KBM-7 (cell line): ENCODE results near the gene B4GALT4.
A peak's percentile ranks its signal among the peaks of the same experiment; 100 is the strongest.

Experiments used
- DNase-seq: peaks from one replicate; pipeline ENCODE4 v3.0.0-alpha.2; 2015
- in situ Hi-C: fragments of 300-500 bp; cut with MboI; formaldehyde crosslinking; loops from 2 replicates; pipeline ENCODE4 v1.14.3; 2020; ENCODE audit warnings: low sequenced_read_pairs, low pct_unique_long_range_greater_than_20kb, mixed read lengths

B4GALT4 gene

DNA sequence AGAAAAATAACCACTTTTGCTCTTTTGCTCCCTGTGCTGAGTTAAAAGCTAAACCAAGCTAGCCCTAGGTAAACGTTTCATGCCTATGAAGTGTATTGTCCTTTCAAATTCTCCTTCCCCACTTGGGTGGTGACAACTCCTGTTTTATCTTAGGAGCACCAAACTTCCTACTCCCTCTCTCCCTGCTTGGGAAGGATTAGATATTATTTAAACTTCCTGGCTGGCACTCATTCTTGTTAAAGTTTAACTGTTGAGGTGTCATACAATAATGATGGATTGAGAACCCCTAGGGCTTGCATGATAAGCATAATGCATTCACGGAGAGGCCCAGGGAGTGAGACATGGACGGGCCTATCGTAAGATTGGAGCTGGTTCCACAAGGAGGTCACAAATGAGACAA lies 29.5 kb downstream of the B4GALT4 start:
- in situ Hi-C loops = no loop called here
- DNase-seq = no peak

- DNase-seq = no peak
- in situ Hi-C loops = no loop called here
Observed at GRCh38 chr3:119207512-119207875, 33.2 kb downstream of the B4GALT4 start.

- DNase-seq = peak; percentile 18
- in situ Hi-C loops = no loop called here
Observed at GRCh38 chr3:119206611-119207511, 33.8 kb downstream of the B4GALT4 start.

GRCh38 chr3:119205685-119206084 lies 35.0 kb downstream of the B4GALT4 start:
- no peak for DNase-seq
- in situ Hi-C loops = no loop called here

GRCh38 chr3:119205209-119205608 lies 35.5 kb downstream of the B4GALT4 start:
- DNase-seq = no peak
- in situ Hi-C loops = no loop called here

- DNase-seq = no peak
- in situ Hi-C loops = no loop called here
Observed at GRCh38 chr3:119195911-119196310, 44.8 kb downstream of the B4GALT4 start.

DNA sequence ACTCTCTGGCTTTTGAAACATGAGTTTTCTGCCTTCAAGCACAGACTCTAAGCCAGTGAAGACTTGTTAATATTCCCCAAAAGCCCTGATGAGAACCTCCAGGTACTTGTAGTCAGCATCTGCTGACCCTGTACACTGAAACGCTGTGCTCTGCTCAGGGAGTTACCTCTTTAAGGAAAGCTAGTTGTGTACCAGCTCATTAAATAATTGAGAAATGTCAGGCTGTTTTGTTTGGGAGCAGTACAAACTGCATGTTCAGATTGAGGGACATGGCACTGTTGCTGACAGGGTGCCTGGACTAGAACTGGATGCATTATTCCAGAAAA lies 45.6 kb downstream of the B4GALT4 start:
- no peak for DNase-seq
- in situ Hi-C loops = no loop called here

DNA sequence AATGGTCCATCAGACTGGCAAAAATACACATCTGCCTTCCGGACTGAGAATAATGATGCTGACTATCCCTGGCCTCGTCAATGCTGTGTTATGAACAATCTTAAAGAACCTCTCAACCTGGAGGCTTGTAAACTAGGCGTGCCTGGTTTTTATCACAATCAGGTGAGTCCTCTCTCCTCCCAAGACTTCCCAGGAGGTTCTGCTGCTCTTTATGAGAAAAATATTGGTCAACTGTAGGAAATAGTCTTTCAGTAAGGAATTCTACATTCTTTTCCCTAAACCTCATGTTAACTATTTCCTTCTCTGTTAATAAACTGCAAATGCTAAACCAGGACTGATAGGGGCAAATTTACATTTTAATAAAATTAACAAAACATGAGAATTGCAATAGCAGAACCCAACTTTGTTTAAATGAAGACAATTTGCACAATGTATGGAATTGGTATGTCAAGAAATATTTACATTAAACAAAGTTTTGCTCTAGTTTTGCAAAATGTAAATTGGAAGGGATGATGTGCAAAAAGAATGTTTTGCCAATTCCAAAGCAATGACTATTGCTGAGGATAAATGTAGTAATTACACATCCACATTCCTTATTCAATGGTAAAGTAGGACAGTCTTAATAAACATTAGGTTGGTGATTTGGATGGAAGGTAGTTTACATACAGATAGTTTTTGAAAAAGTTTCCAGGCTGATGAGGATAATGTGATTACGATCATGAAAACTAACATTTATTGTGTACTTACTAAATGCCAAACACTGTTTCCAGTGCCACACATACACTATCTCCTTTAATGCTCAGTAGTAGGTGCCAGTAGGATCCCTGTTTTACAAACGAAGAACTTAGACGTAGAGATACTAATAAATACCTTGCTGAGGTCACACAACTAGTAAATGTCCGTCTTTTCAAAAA lies 46.2 kb downstream of the B4GALT4 start:
- DNase-seq = no peak
- in situ Hi-C loops = no loop called here

DNA sequence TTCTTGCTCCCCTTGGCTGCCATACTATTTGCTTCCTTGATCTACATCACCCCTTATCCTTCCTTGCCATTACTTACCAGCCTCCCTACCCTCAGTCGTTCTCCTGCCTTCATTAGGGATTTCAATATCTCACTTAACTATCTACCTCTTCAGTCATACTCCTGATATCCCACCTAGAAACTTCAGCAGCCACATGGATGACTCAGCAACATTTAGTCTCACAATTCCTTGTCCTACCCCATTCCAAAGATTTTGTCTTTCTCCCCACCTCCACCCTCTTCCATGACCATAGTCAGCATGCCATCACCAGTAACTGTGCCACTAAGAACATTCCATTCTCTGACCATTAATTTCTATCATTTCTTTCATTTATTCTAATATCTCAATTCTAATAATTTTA lies 48.9 kb downstream of the B4GALT4 start:
- DNase-seq = no peak
- in situ Hi-C loops = no loop called here

DNA sequence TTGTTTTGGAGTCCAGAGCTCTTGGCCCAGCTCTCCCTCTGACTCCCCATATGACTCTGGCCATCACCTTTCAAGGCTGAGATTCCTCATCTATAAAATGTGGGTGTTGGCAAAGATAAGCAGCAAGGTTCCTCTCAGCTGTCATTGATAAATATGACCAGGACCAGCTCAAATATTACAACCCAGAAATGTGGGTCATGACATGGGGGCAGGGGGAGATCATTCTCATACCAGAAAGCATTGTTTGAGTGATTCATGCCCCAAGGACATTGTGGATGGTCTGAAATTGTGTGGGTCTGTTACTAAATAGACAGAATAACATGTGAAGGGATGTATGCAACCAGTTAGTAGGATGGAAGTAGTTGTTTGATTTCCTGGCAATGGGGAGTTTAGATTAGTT lies 53.4 kb downstream of the B4GALT4 start:
- in situ Hi-C loops = no loop called here
- DNase-seq = no peak

DNA sequence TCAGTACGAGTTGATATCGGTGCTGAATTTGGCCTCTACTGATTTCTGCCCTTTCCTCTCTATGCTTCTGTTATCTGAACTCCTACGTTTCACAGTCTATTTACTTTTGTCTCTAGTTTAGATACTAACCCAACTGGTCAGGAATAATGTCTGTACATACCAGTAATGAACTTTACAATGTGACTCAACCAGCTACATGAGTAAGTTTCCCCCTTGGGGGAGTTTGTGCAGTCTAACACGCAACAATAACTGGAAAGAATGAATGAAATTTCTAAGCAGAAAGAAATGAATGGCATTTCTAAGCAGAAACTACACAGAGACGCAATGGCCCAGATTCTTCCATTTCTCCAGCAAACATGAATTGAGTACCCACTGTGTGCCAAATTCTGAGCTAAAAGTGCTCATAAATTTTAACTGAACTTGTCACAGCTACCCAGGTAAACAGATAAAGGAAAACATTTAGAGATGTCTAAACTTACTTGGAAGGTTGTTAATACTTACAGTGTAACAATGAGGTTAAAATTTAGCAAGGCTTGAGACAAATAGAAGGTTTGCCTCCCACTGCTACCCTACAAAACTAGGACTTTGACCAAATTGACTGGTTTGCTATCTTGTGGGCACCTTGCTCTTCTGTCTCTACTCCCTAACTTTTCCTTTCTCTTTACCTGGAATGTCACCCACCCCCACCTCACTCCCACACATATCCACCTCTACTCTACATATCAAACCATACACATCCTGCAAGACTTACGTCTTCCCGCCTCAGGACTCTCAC lies 55.7 kb downstream of the B4GALT4 start:
- in situ Hi-C loops = no loop called here
- no peak for DNase-seq

DNA sequence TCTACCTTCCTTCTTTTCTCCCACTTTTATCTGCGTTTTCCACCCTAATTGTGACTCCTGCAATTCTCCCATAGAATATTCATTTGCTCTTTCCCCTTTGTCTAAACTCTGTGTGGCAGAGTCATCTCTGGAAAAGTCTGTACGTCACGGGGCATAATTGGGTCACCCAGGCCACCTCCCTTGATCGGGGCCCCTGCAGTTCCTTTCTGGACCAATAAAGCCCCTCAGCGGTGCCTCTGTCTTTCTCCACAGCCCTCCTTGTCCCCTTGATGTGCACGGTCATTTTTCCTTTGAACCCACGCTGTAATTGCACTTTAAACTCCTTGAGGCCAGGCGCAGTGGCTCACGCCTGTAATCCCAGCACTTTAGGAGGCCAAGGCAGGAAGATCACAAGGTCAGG lies 56.6 kb downstream of the B4GALT4 start:
- in situ Hi-C loops = no loop called here
- DNase-seq = no peak

DNA sequence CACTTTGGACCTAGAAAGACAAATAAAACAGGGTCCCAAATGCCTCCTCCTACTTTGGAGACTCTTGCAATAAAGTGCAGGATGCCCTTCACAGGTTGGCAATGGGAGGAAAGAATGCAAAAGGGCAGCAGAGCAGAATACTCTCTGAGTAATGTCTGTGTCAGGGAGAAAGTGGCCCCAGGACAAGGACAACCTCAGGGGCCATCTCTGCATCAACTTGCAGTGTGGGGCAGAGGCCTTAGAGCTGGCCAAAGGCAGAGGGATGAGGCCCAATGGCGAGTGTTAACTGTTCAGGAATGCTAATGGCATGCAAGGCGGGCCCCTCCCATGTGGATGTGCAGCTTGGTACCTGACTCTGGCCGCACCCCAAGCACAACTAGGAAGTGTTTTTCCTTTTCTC lies 58.9 kb downstream of the B4GALT4 start:
- no peak for DNase-seq

GRCh38 chr3:119177321-119177720 lies 63.4 kb downstream of the B4GALT4 start:
- in situ Hi-C loops = no loop called here

More for the DNA sequence above, 58.9 kb downstream of the B4GALT4 start:
- in situ Hi-C loops = no loop called here

GRCh38 chr3:119176778-119177177 lies 63.9 kb downstream of the B4GALT4 start:
- DNase-seq = no peak
- in situ Hi-C loops = no loop called here

More at GRCh38 chr3:119177321-119177720, 63.4 kb downstream of the B4GALT4 start:
- no peak for DNase-seq

DNA sequence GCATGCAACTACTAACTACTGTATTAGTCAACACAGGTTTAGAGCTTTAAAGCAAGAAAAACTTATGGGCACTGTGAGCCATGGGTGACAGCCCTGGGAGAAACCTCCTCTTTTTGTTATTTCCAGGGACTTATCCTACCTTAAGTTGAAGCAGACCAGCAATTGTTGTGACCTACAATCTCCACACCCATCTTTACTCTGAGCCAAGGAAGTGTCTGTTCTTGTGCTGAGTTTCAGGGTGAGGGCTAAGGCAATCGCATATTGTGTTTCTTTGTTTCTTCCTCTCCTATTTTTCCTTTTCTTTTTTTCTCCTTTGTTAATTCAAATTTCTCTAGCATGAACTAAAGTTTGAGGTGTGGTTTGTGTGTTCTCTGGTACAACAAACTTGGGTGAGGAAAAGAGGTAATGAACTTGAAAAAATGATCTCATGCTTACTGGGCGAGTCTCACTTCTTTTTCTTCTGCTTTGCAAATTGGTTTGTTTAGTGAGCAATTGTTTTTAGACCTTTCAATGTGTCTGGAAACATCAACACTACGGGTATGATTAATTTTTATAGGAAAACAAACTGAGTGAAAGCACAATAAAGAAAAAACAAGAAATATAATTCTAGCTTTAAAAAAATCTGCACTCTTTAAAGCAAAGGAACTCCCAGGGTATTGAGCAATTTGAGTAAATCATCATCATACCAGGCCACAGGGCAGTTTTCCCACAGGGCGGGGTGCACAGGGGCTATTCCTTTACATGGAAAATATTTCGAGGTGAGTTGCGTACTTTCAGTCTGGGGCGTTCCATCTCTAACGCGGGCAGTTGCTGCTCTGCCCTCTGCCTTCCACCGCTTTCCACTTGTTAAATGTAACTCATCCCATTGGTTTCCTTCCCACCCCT lies 64.6 kb downstream of the B4GALT4 start:
- in situ Hi-C loops = no loop called here

DNA sequence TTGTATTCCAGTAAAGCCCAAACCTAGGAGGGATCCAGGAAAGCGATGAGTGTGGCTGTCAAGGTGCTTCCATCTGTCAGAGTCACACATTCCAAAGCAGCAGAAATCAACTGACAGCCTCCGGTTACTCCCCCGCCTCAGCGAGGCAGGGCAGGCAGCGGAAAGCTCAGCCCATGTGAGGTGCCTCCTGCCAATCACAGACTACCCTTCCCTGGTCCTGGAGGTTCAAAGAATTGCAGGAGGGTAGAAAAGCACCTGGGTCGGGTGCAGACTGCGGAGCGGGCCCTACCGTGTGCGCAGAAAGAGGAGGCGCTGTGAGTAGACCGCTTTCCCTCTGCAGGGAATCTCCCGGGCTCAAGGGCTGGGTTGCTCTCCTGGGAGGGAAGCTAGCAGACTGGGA lies 67.4 kb downstream of the B4GALT4 start, which contains the start of gene UPK1B:
Gene UPK1B, plus strand, starts transcription at position 274 of the 400 bp plus-strand sequence. CDS start 13,144 bp downstream, outside the sequence.
- no peak for DNase-seq
- in situ Hi-C loops = no loop called here

More for the DNA sequence above, 64.6 kb downstream of the B4GALT4 start:
- DNase-seq = no peak

DNA sequence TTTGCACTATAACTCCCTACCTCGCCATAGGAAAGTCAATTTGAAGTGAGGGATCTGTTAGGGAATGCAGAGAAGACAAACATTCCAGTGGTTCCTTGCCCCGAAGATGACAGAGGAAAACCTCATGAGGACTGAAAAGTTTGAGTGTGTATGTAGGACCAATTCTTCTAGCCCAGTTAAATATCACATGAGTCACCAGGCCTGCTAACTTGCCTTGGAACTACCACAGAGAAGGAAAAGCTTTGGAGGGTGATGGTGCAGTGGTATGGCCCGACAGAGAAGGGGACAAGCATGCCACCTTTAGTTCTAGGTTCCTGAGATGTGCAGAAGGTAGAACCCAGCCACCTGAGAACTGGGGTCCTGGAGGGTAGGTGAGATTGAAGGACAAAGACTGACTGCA lies 69.9 kb downstream of the B4GALT4 start:
- DNase-seq = no peak
- in situ Hi-C loops = no loop called here
